Keratinocyte (primary cell): ENCODE data around the gene VAC14. TPM values are rescaled to one million over a fixed set of nuclear protein-coding genes. Genes with fewer than 3 reads are reported as not detected.

Source experiments
- DNase-seq: peaks from one replicate; pipeline ENCODE4 v3.0.0-alpha.2; 2011; ENCODE audit warnings: low read depth, missing footprints, low spot score
- FAIRE-seq: peaks from 2 replicates; lab custom pipeline; 2011; peaks lifted over from hg19 to GRCh38; lab: Jason Lieb, UNC
- H2AFZ ChIP-seq: 2 replicates; pipeline ENCODE4 v1.6.0; 2012; ENCODE audit warnings: low read length, control low read depth, inconsistent platforms; ENCODE audit not compliant: control insufficient read depth
- H3K27ac ChIP-seq: 2 replicates; pipeline ENCODE4 v1.5.1; 2011; ENCODE audit warnings: low read length; ENCODE audit not compliant: control insufficient read depth, insufficient read depth
- H3K27me3 ChIP-seq: 3 replicates; pipeline ENCODE4 v1.6.0; 2011; ENCODE audit warnings: low read length; ENCODE audit not compliant: control insufficient read depth, insufficient read depth; ENCODE audit errors: extremely low read depth
- H3K36me3 ChIP-seq, 2 experiments: 2 replicates in 1 of 2; 3 replicates in 1 of 2; pipeline ENCODE4 v1.5.1; 2011; ENCODE audit warnings: low read length in 2 of 2, mild to moderate bottlenecking in 1 of 2; ENCODE audit not compliant: control insufficient read depth in 2 of 2, insufficient read depth in 2 of 2; ENCODE audit errors: extremely low read depth in 1 of 2
- H3K4me1 ChIP-seq: 3 replicates; pipeline ENCODE4 v1.5.1; 2011; ENCODE audit warnings: low read length; ENCODE audit not compliant: control insufficient read depth, insufficient read depth; ENCODE audit errors: extremely low read depth
- H3K4me2 ChIP-seq: 3 replicates; pipeline ENCODE4 v1.6.0; 2011; ENCODE audit warnings: low read depth, low read length; ENCODE audit not compliant: control insufficient read depth, insufficient read depth; ENCODE audit errors: extremely low read depth
- H3K4me3 ChIP-seq, 3 experiments: fragments of 200-600 bp in 1 of 3; sonication (generic) in 1 of 3; 2 replicates in 2 of 3; 3 replicates in 1 of 3; pipeline ENCODE4 v1.5.1; 2011 to 2016; ENCODE audit warnings: low read length in 3 of 3, mild to moderate bottlenecking in 3 of 3, control low read depth in 2 of 3, inconsistent platforms in 1 of 3, low read depth in 1 of 3, mixed read lengths in 1 of 3, mixed run types in 1 of 3, moderate library complexity in 1 of 3; ENCODE audit not compliant: control insufficient read depth in 2 of 3, insufficient read depth in 2 of 3; ENCODE audit errors: extremely low read depth in 1 of 3
- H3K79me2 ChIP-seq: 2 replicates; pipeline ENCODE4 v1.6.0; 2012; ENCODE audit warnings: low read length; ENCODE audit not compliant: control insufficient read depth, insufficient read depth
- H3K9ac ChIP-seq: 3 replicates; pipeline ENCODE4 v1.6.0; 2011; ENCODE audit warnings: low read length; ENCODE audit not compliant: control insufficient read depth, insufficient read depth; ENCODE audit errors: extremely low read depth
- H3K9me1 ChIP-seq: 3 replicates; pipeline ENCODE4 v1.6.0; 2011; ENCODE audit warnings: low read length; ENCODE audit not compliant: control insufficient read depth, insufficient read depth; ENCODE audit errors: extremely low read depth
- H3K9me3 ChIP-seq: 2 replicates; pipeline ENCODE4 v1.5.1; 2012; ENCODE audit warnings: low read depth, low read length; ENCODE audit not compliant: control insufficient read depth
- H4K20me1 ChIP-seq: 3 replicates; pipeline ENCODE4 v1.6.0; 2011; ENCODE audit warnings: low read length; ENCODE audit not compliant: control insufficient read depth, insufficient read depth; ENCODE audit errors: extremely low read depth
- CTCF ChIP-seq, 3 experiments: IDR thresholded peaks in 1 of 3; conservative IDR thresholded peaks in 1 of 3; optimal IDR thresholded peaks in 1 of 3; 2 replicates in 2 of 3; 3 replicates in 1 of 3; pipeline versions ENCODE3 to v1.5.1; 2011; ENCODE audit warnings: low read length in 3 of 3, mild to moderate bottlenecking in 3 of 3, moderate library complexity in 2 of 3, control low read depth in 1 of 3, inconsistent platforms in 1 of 3; ENCODE audit not compliant: insufficient read depth in 2 of 3; ENCODE audit errors: extremely low read depth in 1 of 3
- EZH2 ChIP-seq: IDR thresholded peaks from one replicate; pipeline ENCODE4 v1.6.1; 2012; ENCODE audit warnings: inconsistent platforms, mild to moderate bottlenecking, low read length, moderate library complexity
- dilution Hi-C: fragments of 300-500 bp; cut with MboI; formaldehyde crosslinking; loops from one replicate; pipeline ENCODE4 v1.7.0; 2020; ENCODE audit warnings: low sequenced_read_pairs; ENCODE audit not compliant: extremely low pct_ligation_motif_present
- polyA plus RNA-seq, 5 experiments: library from polyadenylated mRNA; depleted of rRNA in 3 of 5; stranded (reverse) in 3 of 5; stranded (forward) in 1 of 5; unstranded in 1 of 5; fragments of >200 nt; gene quantifications; 1 replicate in 1 of 5; 2 replicates in 3 of 5; 3 replicates in 1 of 5; pipeline versions ENCODE4 v1.2.1 to v1.2.3, GENCODE V29; 2011 to 2012; ENCODE audit warnings: missing spikeins in 2 of 5, low read depth in 1 of 5, low replicate concordance in 1 of 5

VAC14 gene
- polyA plus RNA-seq, 1 donor (not counting 4 experiments of a cell fraction or from before 2014, with no cell fraction given), result 15.9 TPM

- Histone ChIP-seq H3K27ac (no peak overlapping the region), H3K9me3 (no peaks in the 10 kb centered on the region), H3K4me1 (no peaks in the 10 kb centered on the region), H3K79me2 (no peaks in the 10 kb centered on the region), H3K27me3 (no peaks in the 10 kb centered on the region), H4K20me1 (no peaks in the 10 kb centered on the region), H3K9me1 (no peaks in the 10 kb centered on the region), H3K36me3 (peaks cover 5 to 9% of the 10 kb centered on the region in 2 experiments), H3K4me2 (no peak overlapping the region), H3K9ac (no peak overlapping the region), H2AFZ (no peak overlapping the region), H3K4me3 (no peak overlapping the region)
- dilution Hi-C loops, result no loop called here
- TF ChIP-seq EZH2 (no peak), CTCF (optimal IDR thresholded peaks at IDR 0.05 in 1 of 3, IDR thresholded peaks at IDR 0.05 in 1 of 3, conservative IDR thresholded peaks at IDR 0.05 in 1 of 3; ENCODE audit: extremely low read depth in 1 of 3, insufficient read depth in 2 of 3, low read length in 3 of 3) (no peak)
- DNase-seq (no peak), FAIRE-seq (no peak)
Observed at GRCh38 chr16:70659546-70659945, 141.4 kb downstream of the VAC14 start.

GRCh38 chr16:70658921-70659320 lies 142.0 kb downstream of the VAC14 start:
- no peak overlapping the region for H3K27ac ChIP-seq
- no peak overlapping the region for H2AFZ ChIP-seq
- no peak for DNase-seq
- peaks cover 4% of the 10 kb centered on the region for H3K4me1 ChIP-seq
- H3K79me2 ChIP-seq, result no peaks in the 10 kb centered on the region
- no peaks in the 10 kb centered on the region for H3K9me3 ChIP-seq
- H3K9ac ChIP-seq, result no peak overlapping the region
- no peak overlapping the region for H3K4me2 ChIP-seq
- no peaks in the 10 kb centered on the region for H3K9me1 ChIP-seq
- no peaks in the 10 kb centered on the region for H3K27me3 ChIP-seq
- no peak for FAIRE-seq
- no peak overlapping the region for H3K4me3 ChIP-seq
- TF ChIP-seq EZH2 (no peak), CTCF (optimal IDR thresholded peaks at IDR 0.05 in 1 of 3, IDR thresholded peaks at IDR 0.05 in 1 of 3, conservative IDR thresholded peaks at IDR 0.05 in 1 of 3; ENCODE audit: extremely low read depth in 1 of 3, insufficient read depth in 2 of 3, low read length in 3 of 3) (no peak)
- peaks cover 2 to 3% of the 10 kb centered on the region in 2 experiments for H3K36me3 ChIP-seq
- H4K20me1 ChIP-seq, result no peaks in the 10 kb centered on the region
- dilution Hi-C loops, result no loop called here
